Subcutaneous adipose tissue (tissue), 4 donors: ENCODE data around the gene MFSD2A. TPM values are rescaled to one million over a fixed set of nuclear protein-coding genes. Genes with fewer than 3 reads are reported as not detected.

Source experiments
- CTCF ChIP-seq: fragments of 450-650 bp; IDR thresholded peaks from one replicate; pipeline ENCODE4 v1.5.1; 2016; ENCODE audit warnings: low read depth, mild to moderate bottlenecking, control low read depth, antibody characterized with exemption, moderate library complexity
- total RNA-seq, 4 donors: library from RNA; depleted of rRNA; stranded (reverse); fragments of >200 nt; gene quantifications; one replicate each; pipeline ENCODE4 v1.1.0, GENCODE V29; 2016

Gene MFSD2A
- total RNA-seq, 4 donors from 2014 or later: 0.66 to 4.6 (median 2.6) TPM

GRCh38 chr1:39955547-39956539 lies 898 bp downstream of the MFSD2A start:
- TF ChIP-seq CTCF: no peak

DNA sequence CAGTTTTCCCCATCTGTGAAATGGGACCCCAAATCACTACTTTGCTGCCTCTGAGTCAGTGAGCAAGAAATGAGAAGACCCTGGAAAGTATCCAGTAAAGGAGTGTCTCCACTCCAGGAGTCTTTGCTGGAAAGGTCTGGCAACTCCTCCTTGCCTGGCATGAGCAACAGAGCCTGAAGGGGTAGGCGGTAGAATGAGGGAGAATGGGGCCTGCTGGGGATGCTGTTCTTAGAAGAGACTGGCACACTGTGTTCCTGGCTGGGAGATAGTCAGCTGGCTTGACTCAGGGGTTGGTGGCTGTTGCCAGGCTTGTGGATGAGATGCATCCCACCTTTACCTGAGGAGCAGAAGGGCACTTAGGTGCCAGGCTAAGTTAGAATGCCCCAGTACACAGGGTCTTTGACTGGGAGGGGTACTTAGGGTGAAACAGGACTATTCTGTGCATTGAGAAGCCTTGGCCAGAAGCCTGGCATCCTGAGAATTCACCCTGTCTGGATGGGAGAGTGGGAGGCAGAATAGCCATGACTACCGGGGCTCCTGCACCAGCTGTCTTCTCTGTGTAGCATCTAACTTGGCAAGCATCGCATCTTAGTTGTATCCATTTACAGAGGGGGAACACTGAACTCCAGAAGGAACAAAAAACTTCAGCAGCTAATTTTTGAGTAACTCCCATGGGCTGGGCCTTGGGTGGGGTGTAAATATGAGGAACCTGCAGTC lies 2.5 kb downstream of the MFSD2A start:
- no peak for TF ChIP-seq CTCF

GRCh38 chr1:39958403-39959200 lies 3.7 kb downstream of the MFSD2A start:
- TF ChIP-seq CTCF: no peak

- no peak for TF ChIP-seq CTCF
Observed at GRCh38 chr1:39959651-39960333, 4.8 kb downstream of the MFSD2A start.

DNA sequence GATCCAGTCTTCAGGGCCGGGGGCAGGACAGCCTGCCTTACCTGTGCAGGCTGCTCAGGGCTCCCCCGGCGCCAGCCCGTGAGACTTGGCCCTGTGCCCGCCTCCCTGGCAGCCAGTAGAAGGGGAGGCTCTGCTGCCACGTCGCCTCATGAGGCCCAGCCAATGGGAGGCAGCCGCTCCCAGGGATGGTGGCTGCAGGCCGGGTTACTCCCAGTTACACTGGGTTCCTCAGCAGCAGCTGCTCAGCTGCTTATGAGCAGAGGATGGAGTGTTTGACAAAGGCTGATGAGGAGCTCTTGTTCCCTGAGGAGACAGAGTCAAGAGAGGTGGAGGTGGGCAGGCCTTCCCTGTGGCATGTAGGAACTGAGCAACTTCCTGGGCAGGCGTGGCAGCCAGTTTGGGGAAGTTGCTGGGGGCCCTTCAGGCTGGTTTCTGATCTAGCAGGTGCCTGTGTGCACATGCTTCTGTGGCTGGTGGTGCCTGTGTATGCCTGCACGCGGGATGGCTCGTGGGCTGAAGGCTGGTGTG lies 5.5 kb downstream of the MFSD2A start:
- no peak for TF ChIP-seq CTCF

GRCh38 chr1:39962450-39962825 lies 7.5 kb downstream of the MFSD2A start:
- no peak for TF ChIP-seq CTCF
